Activated CD4-positive, CD25-positive, alpha-beta regulatory T cell treated with anti-CD3 and anti-CD28 coated beads, Interleukin-2, amount 50 U/mL, for 72 hours (primary cell): ENCODE measurements around the gene ABCA5.
"Not testable (repeated sequence)": the region's sequence is repeated elsewhere in the genome, so short reads cannot be mapped to it uniquely, and the experiment has no call there.

Source experiments
- DNase-seq: peaks from one replicate; pipeline ENCODE4 v3.0.0; 2021

ABCA5 gene

GRCh38 chr17:69196105-69196653 lies 130.8 kb downstream of the ABCA5 start:
- not testable (repeated sequence) for DNase-seq
